ENCODE data around the gene FOXK2.

DNA sequence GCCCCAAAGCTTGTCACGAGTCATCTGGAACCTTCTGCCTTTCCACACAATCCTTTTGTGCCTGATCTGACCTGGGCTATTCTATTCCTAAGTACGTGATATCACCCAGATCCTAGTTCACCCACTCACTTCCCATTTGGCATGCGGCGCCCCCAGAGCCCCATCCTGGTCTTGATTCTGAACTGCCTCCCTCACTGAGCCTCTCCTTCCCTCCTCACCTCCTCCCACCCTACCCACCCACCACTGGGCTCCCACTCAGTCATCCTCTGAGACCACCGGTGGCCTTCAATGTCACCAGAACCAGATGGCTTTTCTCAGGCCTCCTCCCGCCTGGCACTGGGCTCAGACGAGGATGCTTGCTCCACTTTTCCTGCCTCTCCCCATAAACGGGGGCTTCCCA is 110.2 kb downstream of the FOXK2 start:
- TF ChIP-seq ARNTL (CRISPR knock-in tag; IDR thresholded peaks at IDR 0.05; ENCODE audit: borderline replicate concordance, low read depth) = no peak
- TF ChIP-seq GLIS3 (CRISPR knock-in tag; IDR thresholded peaks at IDR 0.05) = no peak
- TF ChIP-seq, protein P1, sequence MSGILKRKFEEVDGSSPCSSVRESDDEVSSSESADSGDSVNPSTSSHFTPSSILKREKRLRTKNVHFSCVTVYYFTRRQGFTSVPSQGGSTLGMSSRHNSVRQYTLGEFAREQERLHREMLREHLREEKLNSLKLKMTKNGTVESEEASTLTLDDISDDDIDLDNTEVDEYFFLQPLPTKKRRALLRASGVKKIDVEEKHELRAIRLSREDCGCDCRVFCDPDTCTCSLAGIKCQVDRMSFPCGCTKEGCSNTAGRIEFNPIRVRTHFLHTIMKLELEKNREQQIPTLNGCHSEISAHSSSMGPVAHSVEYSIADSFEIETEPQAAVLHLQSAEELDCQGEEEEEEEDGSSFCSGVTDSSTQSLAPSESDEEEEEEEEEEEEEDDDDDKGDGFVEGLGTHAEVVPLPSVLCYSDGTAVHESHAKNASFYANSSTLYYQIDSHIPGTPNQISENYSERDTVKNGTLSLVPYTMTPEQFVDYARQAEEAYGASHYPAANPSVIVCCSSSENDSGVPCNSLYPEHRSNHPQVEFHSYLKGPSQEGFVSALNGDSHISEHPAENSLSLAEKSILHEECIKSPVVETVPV (CRISPR knock-in tag; IDR thresholded peaks at IDR 0.05) = no peak
- no peak for TF ChIP-seq ZFP30 (CRISPR knock-in tag; IDR thresholded peaks at IDR 0.05)
- TF ChIP-seq ZNF70 (CRISPR knock-in tag; IDR thresholded peaks at IDR 0.05) = no peak
- TF ChIP-seq, protein P2, sequence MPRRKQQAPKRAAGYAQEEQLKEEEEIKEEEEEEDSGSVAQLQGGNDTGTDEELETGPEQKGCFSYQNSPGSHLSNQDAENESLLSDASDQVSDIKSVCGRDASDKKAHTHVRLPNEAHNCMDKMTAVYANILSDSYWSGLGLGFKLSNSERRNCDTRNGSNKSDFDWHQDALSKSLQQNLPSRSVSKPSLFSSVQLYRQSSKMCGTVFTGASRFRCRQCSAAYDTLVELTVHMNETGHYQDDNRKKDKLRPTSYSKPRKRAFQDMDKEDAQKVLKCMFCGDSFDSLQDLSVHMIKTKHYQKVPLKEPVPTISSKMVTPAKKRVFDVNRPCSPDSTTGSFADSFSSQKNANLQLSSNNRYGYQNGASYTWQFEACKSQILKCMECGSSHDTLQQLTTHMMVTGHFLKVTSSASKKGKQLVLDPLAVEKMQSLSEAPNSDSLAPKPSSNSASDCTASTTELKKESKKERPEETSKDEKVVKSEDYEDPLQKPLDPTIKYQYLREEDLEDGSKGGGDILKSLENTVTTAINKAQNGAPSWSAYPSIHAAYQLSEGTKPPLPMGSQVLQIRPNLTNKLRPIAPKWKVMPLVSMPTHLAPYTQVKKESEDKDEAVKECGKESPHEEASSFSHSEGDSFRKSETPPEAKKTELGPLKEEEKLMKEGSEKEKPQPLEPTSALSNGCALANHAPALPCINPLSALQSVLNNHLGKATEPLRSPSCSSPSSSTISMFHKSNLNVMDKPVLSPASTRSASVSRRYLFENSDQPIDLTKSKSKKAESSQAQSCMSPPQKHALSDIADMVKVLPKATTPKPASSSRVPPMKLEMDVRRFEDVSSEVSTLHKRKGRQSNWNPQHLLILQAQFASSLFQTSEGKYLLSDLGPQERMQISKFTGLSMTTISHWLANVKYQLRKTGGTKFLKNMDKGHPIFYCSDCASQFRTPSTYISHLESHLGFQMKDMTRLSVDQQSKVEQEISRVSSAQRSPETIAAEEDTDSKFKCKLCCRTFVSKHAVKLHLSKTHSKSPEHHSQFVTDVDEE (CRISPR knock-in tag; IDR thresholded peaks at IDR 0.05) = no peak
- TF ChIP-seq, protein P3, sequence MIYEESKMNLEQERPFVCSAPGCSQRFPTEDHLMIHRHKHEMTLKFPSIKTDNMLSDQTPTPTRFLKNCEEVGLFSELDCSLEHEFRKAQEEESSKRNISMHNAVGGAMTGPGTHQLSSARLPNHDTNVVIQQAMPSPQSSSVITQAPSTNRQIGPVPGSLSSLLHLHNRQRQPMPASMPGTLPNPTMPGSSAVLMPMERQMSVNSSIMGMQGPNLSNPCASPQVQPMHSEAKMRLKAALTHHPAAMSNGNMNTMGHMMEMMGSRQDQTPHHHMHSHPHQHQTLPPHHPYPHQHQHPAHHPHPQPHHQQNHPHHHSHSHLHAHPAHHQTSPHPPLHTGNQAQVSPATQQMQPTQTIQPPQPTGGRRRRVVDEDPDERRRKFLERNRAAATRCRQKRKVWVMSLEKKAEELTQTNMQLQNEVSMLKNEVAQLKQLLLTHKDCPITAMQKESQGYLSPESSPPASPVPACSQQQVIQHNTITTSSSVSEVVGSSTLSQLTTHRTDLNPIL (CRISPR knock-in tag; IDR thresholded peaks at IDR 0.05; ENCODE audit: low read depth) = no peak
- no peak for TF ChIP-seq ZC3H10 (CRISPR knock-in tag; IDR thresholded peaks at IDR 0.05)
- TF ChIP-seq, protein P4, sequence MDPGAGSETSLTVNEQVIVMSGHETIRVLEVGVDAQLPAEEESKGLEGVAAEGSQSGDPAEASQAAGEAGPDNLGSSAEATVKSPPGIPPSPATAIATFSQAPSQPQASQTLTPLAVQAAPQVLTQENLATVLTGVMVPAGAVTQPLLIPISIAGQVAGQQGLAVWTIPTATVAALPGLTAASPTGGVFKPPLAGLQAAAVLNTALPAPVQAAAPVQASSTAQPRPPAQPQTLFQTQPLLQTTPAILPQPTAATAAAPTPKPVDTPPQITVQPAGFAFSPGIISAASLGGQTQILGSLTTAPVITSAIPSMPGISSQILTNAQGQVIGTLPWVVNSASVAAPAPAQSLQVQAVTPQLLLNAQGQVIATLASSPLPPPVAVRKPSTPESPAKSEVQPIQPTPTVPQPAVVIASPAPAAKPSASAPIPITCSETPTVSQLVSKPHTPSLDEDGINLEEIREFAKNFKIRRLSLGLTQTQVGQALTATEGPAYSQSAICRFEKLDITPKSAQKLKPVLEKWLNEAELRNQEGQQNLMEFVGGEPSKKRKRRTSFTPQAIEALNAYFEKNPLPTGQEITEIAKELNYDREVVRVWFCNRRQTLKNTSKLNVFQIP (CRISPR knock-in tag; IDR thresholded peaks at IDR 0.05; ENCODE audit: borderline replicate concordance, low read depth) = no peak
- TF ChIP-seq RARB (CRISPR knock-in tag; IDR thresholded peaks at IDR 0.05) = no peak
- no peak for TF ChIP-seq SNAI2 (CRISPR knock-in tag; IDR thresholded peaks at IDR 0.05)
- no peak for TF ChIP-seq CSDC2 (CRISPR knock-in tag; IDR thresholded peaks at IDR 0.05)
- no peak for TF ChIP-seq PPARA (CRISPR knock-in tag; IDR thresholded peaks at IDR 0.05; ENCODE audit: borderline replicate concordance)
- TF ChIP-seq, protein P5, sequence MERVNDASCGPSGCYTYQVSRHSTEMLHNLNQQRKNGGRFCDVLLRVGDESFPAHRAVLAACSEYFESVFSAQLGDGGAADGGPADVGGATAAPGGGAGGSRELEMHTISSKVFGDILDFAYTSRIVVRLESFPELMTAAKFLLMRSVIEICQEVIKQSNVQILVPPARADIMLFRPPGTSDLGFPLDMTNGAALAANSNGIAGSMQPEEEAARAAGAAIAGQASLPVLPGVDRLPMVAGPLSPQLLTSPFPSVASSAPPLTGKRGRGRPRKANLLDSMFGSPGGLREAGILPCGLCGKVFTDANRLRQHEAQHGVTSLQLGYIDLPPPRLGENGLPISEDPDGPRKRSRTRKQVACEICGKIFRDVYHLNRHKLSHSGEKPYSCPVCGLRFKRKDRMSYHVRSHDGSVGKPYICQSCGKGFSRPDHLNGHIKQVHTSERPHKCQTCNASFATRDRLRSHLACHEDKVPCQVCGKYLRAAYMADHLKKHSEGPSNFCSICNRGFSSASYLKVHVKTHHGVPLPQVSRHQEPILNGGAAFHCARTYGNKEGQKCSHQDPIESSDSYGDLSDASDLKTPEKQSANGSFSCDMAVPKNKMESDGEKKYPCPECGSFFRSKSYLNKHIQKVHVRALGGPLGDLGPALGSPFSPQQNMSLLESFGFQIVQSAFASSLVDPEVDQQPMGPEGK (CRISPR knock-in tag; IDR thresholded peaks at IDR 0.05; ENCODE audit: borderline replicate concordance) = no peak

Measured in SK-N-SH treated with all-trans-retinoic acid at 6 μM for 48 hours (cell line).